H9 (cell line): ENCODE data around the gene NUP155. TPM values are rescaled to one million over a fixed set of nuclear protein-coding genes. Genes with fewer than 3 reads are reported as not detected.

Experiments used
- DNase-seq: peaks from one replicate; pipeline ENCODE4 v3.0.0-alpha.2; 2017
- H2AFZ ChIP-seq: one replicate; pipeline ENCODE4 v1.6.1; 2013; ENCODE audit warnings: mild to moderate bottlenecking, low read length, control low read depth, moderate library complexity
- H2AK5ac ChIP-seq: 2 replicates; pipeline ENCODE4 v1.6.1; 2013; ENCODE audit warnings: low read length, control low read depth, mixed read lengths; ENCODE audit not compliant: insufficient read length
- H2BK120ac ChIP-seq: one replicate; pipeline ENCODE4 v1.6.1; 2013; ENCODE audit warnings: low read depth, mild to moderate bottlenecking, low read length, control low read depth, inconsistent platforms; ENCODE audit not compliant: poor library complexity, severe bottlenecking
- H2BK12ac ChIP-seq: 2 replicates; pipeline ENCODE4 v1.6.1; 2013; ENCODE audit warnings: low read length, control low read depth, mixed read lengths, low read depth; ENCODE audit not compliant: insufficient read length
- H2BK15ac ChIP-seq: 2 replicates; pipeline ENCODE4 v1.6.1; 2013; ENCODE audit warnings: low read depth, low read length, control low read depth
- H2BK20ac ChIP-seq: one replicate; pipeline ENCODE4 v1.6.1; 2013; ENCODE audit warnings: low read depth, mild to moderate bottlenecking, low read length, control low read depth, inconsistent platforms; ENCODE audit not compliant: poor library complexity, severe bottlenecking
- H2BK5ac ChIP-seq: 2 replicates; pipeline ENCODE4 v1.6.1; 2013; ENCODE audit warnings: low read length, control low read depth, mixed read lengths; ENCODE audit not compliant: insufficient read length
- H3K14ac ChIP-seq: 2 replicates; pipeline ENCODE4 v1.6.1; 2013; ENCODE audit warnings: low read length, control low read depth; ENCODE audit not compliant: insufficient read depth
- H3K18ac ChIP-seq: 2 replicates; pipeline ENCODE4 v1.6.1; 2013; ENCODE audit warnings: low read depth, mild to moderate bottlenecking, mixed read lengths, low read length, control low read depth; ENCODE audit not compliant: insufficient read length
- H3K23ac ChIP-seq: 2 replicates; pipeline ENCODE4 v1.6.1; 2013; ENCODE audit warnings: low read length, control low read depth, mixed read lengths, low read depth; ENCODE audit not compliant: insufficient read length
- H3K23me2 ChIP-seq: 2 replicates; pipeline ENCODE4 v1.6.1; 2013; ENCODE audit warnings: low read depth, mild to moderate bottlenecking, mixed read lengths, low read length, control low read depth; ENCODE audit not compliant: insufficient read length, poor library complexity, severe bottlenecking
- H3K27ac ChIP-seq: 2 replicates; pipeline ENCODE4 v1.5.1; 2013; ENCODE audit warnings: low read length, control low read depth, mixed read lengths, low read depth; ENCODE audit not compliant: insufficient read length
- H3K27me3 ChIP-seq: 2 replicates; pipeline ENCODE4 v1.6.1; 2013; ENCODE audit warnings: low read length, control low read depth, inconsistent platforms; ENCODE audit not compliant: insufficient read depth
- H3K4ac ChIP-seq: 2 replicates; pipeline ENCODE4 v1.6.1; 2013; ENCODE audit warnings: low read depth, mild to moderate bottlenecking, control low read depth, inconsistent platforms, low read length, moderate library complexity
- H3K4me1 ChIP-seq: 2 replicates; pipeline ENCODE4 v1.6.1; 2013; ENCODE audit warnings: low read length, control low read depth, inconsistent platforms; ENCODE audit not compliant: insufficient read depth
- H3K4me2 ChIP-seq: 2 replicates; pipeline ENCODE4 v1.6.1; 2013; ENCODE audit warnings: low read length, control low read depth, mixed read lengths; ENCODE audit not compliant: insufficient read length, insufficient read depth
- H3K56ac ChIP-seq: 2 replicates; pipeline ENCODE4 v1.6.1; 2013; ENCODE audit warnings: low read depth, mild to moderate bottlenecking, mixed read lengths, low read length, control low read depth; ENCODE audit not compliant: insufficient read length
- H3K79me1 ChIP-seq: 2 replicates; pipeline ENCODE4 v1.6.1; 2013; ENCODE audit warnings: low read depth, mild to moderate bottlenecking, moderate library complexity, low read length, control low read depth, inconsistent platforms; ENCODE audit not compliant: insufficient read depth, poor library complexity, severe bottlenecking
- H3K79me2 ChIP-seq: 2 replicates; pipeline ENCODE4 v1.6.1; 2013; ENCODE audit warnings: low read length, control low read depth, inconsistent platforms; ENCODE audit not compliant: insufficient read depth
- H3K9ac ChIP-seq: 2 replicates; pipeline ENCODE4 v1.6.1; 2013; ENCODE audit warnings: low read length, control low read depth, mixed read lengths; ENCODE audit not compliant: insufficient read length; ENCODE audit errors: extremely low read depth
- H3K9me3 ChIP-seq: one replicate; pipeline ENCODE4 v1.6.1; 2013; ENCODE audit warnings: low read depth, low read length, inconsistent platforms; ENCODE audit not compliant: control insufficient read depth
- H3T11ph ChIP-seq: one replicate; pipeline ENCODE4 v1.6.1; 2013; ENCODE audit warnings: mild to moderate bottlenecking, low read length, control low read depth, inconsistent platforms
- H4K20me1 ChIP-seq: one replicate; pipeline ENCODE4 v1.6.1; 2013; ENCODE audit not compliant: control insufficient read depth, insufficient read length, insufficient read depth
- H4K5ac ChIP-seq: 2 replicates; pipeline ENCODE4 v1.6.1; 2013; ENCODE audit warnings: low read depth, mild to moderate bottlenecking, mixed read lengths, low read length, control low read depth; ENCODE audit not compliant: insufficient read length
- H4K8ac ChIP-seq: replicated peaks from 2 replicates; pipeline ENCODE4 v1.6.1; 2013; ENCODE audit warnings: low read length, control low read depth, mixed read lengths, low read depth; ENCODE audit not compliant: insufficient read length
- H4K91ac ChIP-seq: 2 replicates; pipeline ENCODE4 v1.6.1; 2013; ENCODE audit warnings: low read depth, mild to moderate bottlenecking, moderate library complexity, mixed read lengths, low read length, control low read depth; ENCODE audit not compliant: insufficient read length
- H3K27ac Mint-ChIP-seq, 3 experiments: 2 replicates in 2 of 3; 3 replicates in 1 of 3; pipeline ENCODE4 v1.8.0; 2020 to 2021; ENCODE audit warnings: mixed read lengths in 3 of 3, mild to moderate bottlenecking in 1 of 3, moderate library complexity in 1 of 3
- H3K27me3 Mint-ChIP-seq: 2 replicates; pipeline ENCODE4 v1.8.0; 2021; ENCODE audit warnings: low read depth, mild to moderate bottlenecking, moderate library complexity, mixed read lengths
- H3K36me3 Mint-ChIP-seq, 3 experiments: 2 replicates in 2 of 3; 3 replicates in 1 of 3; pipeline ENCODE4 v1.8.0; 2020 to 2021; ENCODE audit warnings: low read depth in 3 of 3, mixed read lengths in 3 of 3; ENCODE audit not compliant: insufficient read depth in 1 of 3
- H3K4me1 Mint-ChIP-seq, 2 experiments: 2 replicates each; pipeline ENCODE4 v1.8.0; 2020; ENCODE audit warnings: mixed read lengths in 2 of 2
- H3K4me3 Mint-ChIP-seq, 2 experiments: 2 replicates in 1 of 2; 3 replicates in 1 of 2; pipeline ENCODE4 v1.8.0; 2020 to 2021; ENCODE audit warnings: mild to moderate bottlenecking in 2 of 2, mixed read lengths in 2 of 2, moderate library complexity in 1 of 2
- H3K9me3 Mint-ChIP-seq, 2 experiments: 2 replicates in 1 of 2; 3 replicates in 1 of 2; pipeline ENCODE4 v1.8.0; 2020; ENCODE audit warnings: mild to moderate bottlenecking in 2 of 2, mixed read lengths in 2 of 2, moderate library complexity in 1 of 2
- CTCF ChIP-seq: fragments of 200-600 bp; sonication (generic); conservative IDR thresholded peaks from 3 replicates; pipeline ENCODE4 v1.8.0; 2021; ENCODE audit warnings: antibody characterized with exemption, mild to moderate bottlenecking
- WGBS: extraction: QIAGEN DNeasy Blood & Tissue Kit; methylation state at CpG from one replicate; pipeline ENCODE4 v1.1.7; 2013; ENCODE audit warnings: missing lambda C conversion rate, low lambda C conversion rate, mixed read lengths; ENCODE audit not compliant: insufficient read length; ENCODE audit errors: extremely low coverage; 5-methylcytosine and 5-hydroxymethylcytosine counted together
- total RNA-seq: library from RNA; stranded (reverse); gene quantifications from 2 replicates; pipeline ENCODE4 v1.2.1, GENCODE V29; 2021

NUP155 gene
- total RNA-seq, 1 experiment from 2014 or later = 82.4 TPM

DNA sequence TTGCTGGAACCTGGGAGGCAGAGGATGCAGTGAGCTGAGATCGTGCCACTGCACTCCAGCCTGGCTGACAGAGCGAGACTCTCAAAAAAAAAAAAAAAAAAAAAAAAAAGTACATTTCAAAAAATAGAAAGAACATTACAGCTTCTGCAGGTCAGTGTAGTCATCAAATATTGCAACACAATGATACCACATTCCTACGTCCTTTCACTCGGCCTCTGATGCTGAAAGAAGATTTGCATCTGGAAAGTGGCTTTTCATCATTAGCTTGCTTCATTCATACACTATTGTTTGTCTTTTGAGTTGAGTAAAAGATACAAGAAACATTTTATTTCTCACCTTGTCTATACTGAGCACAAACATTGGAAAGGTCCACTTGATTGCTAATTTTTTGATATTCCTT, 62.1 kb downstream of the NUP155 start:
- no peak overlapping the region for H3K14ac ChIP-seq
- no peak for TF ChIP-seq CTCF
- no peak overlapping the region for H2BK20ac ChIP-seq
- peaks cover 32 to 78% (median 71%) of the 10 kb centered on the region in 3 experiments; a peak in 6 of 7 replicates for H3K36me3 Mint-ChIP-seq
- no peak overlapping the region for H4K8ac ChIP-seq
- no peak overlapping the region for H3K4me3 Mint-ChIP-seq
- no peak overlapping the region for H4K91ac ChIP-seq
- no peak overlapping the region for H2BK5ac ChIP-seq
- H2AK5ac ChIP-seq = no peak overlapping the region
- H3K23ac ChIP-seq = no peak overlapping the region
- H3K23me2 ChIP-seq = no peaks in the 10 kb centered on the region
- no peak overlapping the region for H3K56ac ChIP-seq
- no peaks in the 10 kb centered on the region for H3K9me3 ChIP-seq
- H3K4me1 ChIP-seq = no peaks in the 10 kb centered on the region
- H3K4me2 ChIP-seq = no peak overlapping the region
- H4K5ac ChIP-seq = no peak overlapping the region
- no peak overlapping the region for H2BK15ac ChIP-seq
- H3K27me3 ChIP-seq = no peaks in the 10 kb centered on the region
- H3K27me3 Mint-ChIP-seq = no peaks in the 10 kb centered on the region
- H3K4me1 Mint-ChIP-seq = no peaks in the 10 kb centered on the region
- H3K9me3 Mint-ChIP-seq = no peaks in the 10 kb centered on the region
- no peak overlapping the region for H2BK120ac ChIP-seq
- no peak overlapping the region for H2AFZ ChIP-seq
- H3K27ac ChIP-seq = no peak overlapping the region
- no peaks in the 10 kb centered on the region for H3K79me1 ChIP-seq
- H4K20me1 ChIP-seq = no peaks in the 10 kb centered on the region
- DNase-seq = no peak
- H3K4ac ChIP-seq = no peak overlapping the region
- no peak overlapping the region for H3K27ac Mint-ChIP-seq
- H3K79me2 ChIP-seq = no peaks in the 10 kb centered on the region
- no peak overlapping the region for H2BK12ac ChIP-seq
- H3T11ph ChIP-seq = no peak overlapping the region
- no peak overlapping the region for H3K9ac ChIP-seq
- WGBS = no CpG with 5 or more reads among the region's 4 CpGs
- H3K18ac ChIP-seq = no peak overlapping the region
